Keratinocyte (primary cell): ENCODE data around the gene STXBP3. TPM values are rescaled to one million over a fixed set of nuclear protein-coding genes. Genes with fewer than 3 reads are reported as not detected.

ENCODE experiments used
- DNase-seq: peaks from one replicate; pipeline ENCODE4 v3.0.0-alpha.2; 2011; ENCODE audit warnings: low read depth, missing footprints, low spot score
- FAIRE-seq: peaks from 2 replicates; lab custom pipeline; 2011; peaks lifted over from hg19 to GRCh38; lab: Jason Lieb, UNC
- H2AFZ ChIP-seq: 2 replicates; pipeline ENCODE4 v1.6.0; 2012; ENCODE audit warnings: low read length, control low read depth, inconsistent platforms; ENCODE audit not compliant: control insufficient read depth
- H3K27ac ChIP-seq: 2 replicates; pipeline ENCODE4 v1.5.1; 2011; ENCODE audit warnings: low read length; ENCODE audit not compliant: control insufficient read depth, insufficient read depth
- H3K27me3 ChIP-seq: 3 replicates; pipeline ENCODE4 v1.6.0; 2011; ENCODE audit warnings: low read length; ENCODE audit not compliant: control insufficient read depth, insufficient read depth; ENCODE audit errors: extremely low read depth
- H3K36me3 ChIP-seq, 2 experiments: 2 replicates in 1 of 2; 3 replicates in 1 of 2; pipeline ENCODE4 v1.5.1; 2011; ENCODE audit warnings: low read length in 2 of 2, mild to moderate bottlenecking in 1 of 2; ENCODE audit not compliant: control insufficient read depth in 2 of 2, insufficient read depth in 2 of 2; ENCODE audit errors: extremely low read depth in 1 of 2
- H3K4me1 ChIP-seq: 3 replicates; pipeline ENCODE4 v1.5.1; 2011; ENCODE audit warnings: low read length; ENCODE audit not compliant: control insufficient read depth, insufficient read depth; ENCODE audit errors: extremely low read depth
- H3K4me2 ChIP-seq: 3 replicates; pipeline ENCODE4 v1.6.0; 2011; ENCODE audit warnings: low read depth, low read length; ENCODE audit not compliant: control insufficient read depth, insufficient read depth; ENCODE audit errors: extremely low read depth
- H3K4me3 ChIP-seq, 3 experiments: fragments of 200-600 bp in 1 of 3; sonication (generic) in 1 of 3; 2 replicates in 2 of 3; 3 replicates in 1 of 3; pipeline ENCODE4 v1.5.1; 2011 to 2016; ENCODE audit warnings: low read length in 3 of 3, mild to moderate bottlenecking in 3 of 3, control low read depth in 2 of 3, inconsistent platforms in 1 of 3, low read depth in 1 of 3, mixed read lengths in 1 of 3, mixed run types in 1 of 3, moderate library complexity in 1 of 3; ENCODE audit not compliant: control insufficient read depth in 2 of 3, insufficient read depth in 2 of 3; ENCODE audit errors: extremely low read depth in 1 of 3
- H3K79me2 ChIP-seq: 2 replicates; pipeline ENCODE4 v1.6.0; 2012; ENCODE audit warnings: low read length; ENCODE audit not compliant: control insufficient read depth, insufficient read depth
- H3K9ac ChIP-seq: 3 replicates; pipeline ENCODE4 v1.6.0; 2011; ENCODE audit warnings: low read length; ENCODE audit not compliant: control insufficient read depth, insufficient read depth; ENCODE audit errors: extremely low read depth
- H3K9me1 ChIP-seq: 3 replicates; pipeline ENCODE4 v1.6.0; 2011; ENCODE audit warnings: low read length; ENCODE audit not compliant: control insufficient read depth, insufficient read depth; ENCODE audit errors: extremely low read depth
- H3K9me3 ChIP-seq: 2 replicates; pipeline ENCODE4 v1.5.1; 2012; ENCODE audit warnings: low read depth, low read length; ENCODE audit not compliant: control insufficient read depth
- H4K20me1 ChIP-seq: 3 replicates; pipeline ENCODE4 v1.6.0; 2011; ENCODE audit warnings: low read length; ENCODE audit not compliant: control insufficient read depth, insufficient read depth; ENCODE audit errors: extremely low read depth
- EZH2 ChIP-seq: IDR thresholded peaks from one replicate; pipeline ENCODE4 v1.6.1; 2012; ENCODE audit warnings: inconsistent platforms, mild to moderate bottlenecking, low read length, moderate library complexity
- dilution Hi-C: fragments of 300-500 bp; cut with MboI; formaldehyde crosslinking; loops from one replicate; pipeline ENCODE4 v1.7.0; 2020; ENCODE audit warnings: low sequenced_read_pairs; ENCODE audit not compliant: extremely low pct_ligation_motif_present
- polyA plus RNA-seq, 5 experiments: library from polyadenylated mRNA; depleted of rRNA in 3 of 5; stranded (reverse) in 3 of 5; stranded (forward) in 1 of 5; unstranded in 1 of 5; fragments of >200 nt; gene quantifications; 1 replicate in 1 of 5; 2 replicates in 3 of 5; 3 replicates in 1 of 5; pipeline versions ENCODE4 v1.2.1 to v1.2.3, GENCODE V29; 2011 to 2012; ENCODE audit warnings: missing spikeins in 2 of 5, low read depth in 1 of 5, low replicate concordance in 1 of 5
- TF ChIP-seq, protein P1 (sequence below), 3 experiments: IDR thresholded peaks in 1 of 3; conservative IDR thresholded peaks in 1 of 3; optimal IDR thresholded peaks in 1 of 3; 2 replicates in 2 of 3; 3 replicates in 1 of 3; pipeline versions ENCODE3 to v1.5.1; 2011; ENCODE audit warnings: low read length in 3 of 3, mild to moderate bottlenecking in 3 of 3, moderate library complexity in 2 of 3, control low read depth in 1 of 3, inconsistent platforms in 1 of 3; ENCODE audit not compliant: insufficient read depth in 2 of 3; ENCODE audit errors: extremely low read depth in 1 of 3

The STXBP3 gene
- polyA plus RNA-seq, 1 donor (not counting 4 experiments of a cell fraction or from before 2014, with no cell fraction given), result 36.3 TPM

GRCh38 chr1:108747898-108748297, 1.4 kb downstream of the STXBP3 start:
- no peak for TF ChIP-seq EZH2
- TF ChIP-seq, protein P1, sequence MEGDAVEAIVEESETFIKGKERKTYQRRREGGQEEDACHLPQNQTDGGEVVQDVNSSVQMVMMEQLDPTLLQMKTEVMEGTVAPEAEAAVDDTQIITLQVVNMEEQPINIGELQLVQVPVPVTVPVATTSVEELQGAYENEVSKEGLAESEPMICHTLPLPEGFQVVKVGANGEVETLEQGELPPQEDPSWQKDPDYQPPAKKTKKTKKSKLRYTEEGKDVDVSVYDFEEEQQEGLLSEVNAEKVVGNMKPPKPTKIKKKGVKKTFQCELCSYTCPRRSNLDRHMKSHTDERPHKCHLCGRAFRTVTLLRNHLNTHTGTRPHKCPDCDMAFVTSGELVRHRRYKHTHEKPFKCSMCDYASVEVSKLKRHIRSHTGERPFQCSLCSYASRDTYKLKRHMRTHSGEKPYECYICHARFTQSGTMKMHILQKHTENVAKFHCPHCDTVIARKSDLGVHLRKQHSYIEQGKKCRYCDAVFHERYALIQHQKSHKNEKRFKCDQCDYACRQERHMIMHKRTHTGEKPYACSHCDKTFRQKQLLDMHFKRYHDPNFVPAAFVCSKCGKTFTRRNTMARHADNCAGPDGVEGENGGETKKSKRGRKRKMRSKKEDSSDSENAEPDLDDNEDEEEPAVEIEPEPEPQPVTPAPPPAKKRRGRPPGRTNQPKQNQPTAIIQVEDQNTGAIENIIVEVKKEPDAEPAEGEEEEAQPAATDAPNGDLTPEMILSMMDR (optimal IDR thresholded peaks at IDR 0.05 in 1 of 3, IDR thresholded peaks at IDR 0.05 in 1 of 3, conservative IDR thresholded peaks at IDR 0.05 in 1 of 3; ENCODE audit: extremely low read depth in 1 of 3, insufficient read depth in 2 of 3, low read length in 3 of 3), result no peak
- H3K4me2 ChIP-seq, result peak overlapping the region; percentile 82
- H3K4me1 ChIP-seq, result peaks cover 19% of the 10 kb centered on the region
- no peak overlapping the region for H3K9ac ChIP-seq
- peaks cover 0 to 2% of the 10 kb centered on the region in 2 experiments for H3K36me3 ChIP-seq
- H3K9me1 ChIP-seq, result peaks cover 2% of the 10 kb centered on the region
- H3K27me3 ChIP-seq, result no peaks in the 10 kb centered on the region
- H3K27ac ChIP-seq, result peak overlapping the region; percentile 97
- dilution Hi-C loops, result no loop called here
- no peaks in the 10 kb centered on the region for H3K9me3 ChIP-seq
- peaks cover 36% of the 10 kb centered on the region for H3K79me2 ChIP-seq
- DNase-seq (no peak), FAIRE-seq (no peak)
- no peak overlapping the region for H2AFZ ChIP-seq
- H3K4me3 ChIP-seq, result peak overlapping the region in 1 of 3 experiments; percentile 100
- no peaks in the 10 kb centered on the region for H4K20me1 ChIP-seq

GRCh38 chr1:108749081-108749480, 2.6 kb downstream of the STXBP3 start:
- H2AFZ ChIP-seq, result no peak overlapping the region
- no peaks in the 10 kb centered on the region for H3K27me3 ChIP-seq
- H4K20me1 ChIP-seq, result no peaks in the 10 kb centered on the region
- H3K79me2 ChIP-seq, result peaks cover 36% of the 10 kb centered on the region
- H3K4me3 ChIP-seq, result no peak overlapping the region
- dilution Hi-C loops, result no loop called here
- H3K27ac ChIP-seq, result peak overlapping the region; percentile 18
- no peak overlapping the region for H3K9ac ChIP-seq
- FAIRE-seq (no peak), DNase-seq (no peak)
- TF ChIP-seq EZH2, result no peak
- TF ChIP-seq, protein P1 (optimal IDR thresholded peaks at IDR 0.05 in 1 of 3, IDR thresholded peaks at IDR 0.05 in 1 of 3, conservative IDR thresholded peaks at IDR 0.05 in 1 of 3; ENCODE audit: extremely low read depth in 1 of 3, insufficient read depth in 2 of 3, low read length in 3 of 3), result no peak
- H3K36me3 ChIP-seq, result peaks cover 0 to 2% of the 10 kb centered on the region in 2 experiments
- H3K9me1 ChIP-seq, result peaks cover 2% of the 10 kb centered on the region
- no peaks in the 10 kb centered on the region for H3K9me3 ChIP-seq
- peaks cover 19% of the 10 kb centered on the region for H3K4me1 ChIP-seq
- H3K4me2 ChIP-seq, result peak overlapping the region; percentile 53
